Measurements from ENCODE around the gene ATP8B4. TPM values are rescaled to one million over a fixed set of nuclear protein-coding genes. Genes with fewer than 3 reads are reported as not detected.

The ATP8B4 gene
- total RNA-seq, 1 experiment from 2014 or later, result not detected

- Histone ChIP-seq H3K36me3 (ENCODE audit: low read depth, low read length) (no peaks in the 10 kb centered on the region), H3K79me2 (ENCODE audit: low read length) (no peaks in the 10 kb centered on the region), H3K9me2 (replicated peaks; ENCODE audit: low read length) (no peaks in the 10 kb centered on the region), H3K27me3 (ENCODE audit: low read length) (no peaks in the 10 kb centered on the region), H3K27ac (ENCODE audit: low read length) (no peak overlapping the region), H3F3A (ENCODE audit: low read length, unreplicated experiment) (no peaks in the 10 kb centered on the region), H3K4me1 (ENCODE audit: insufficient read depth, low read length) (no peaks in the 10 kb centered on the region), H2AFZ (ENCODE audit: low read length) (no peak overlapping the region), H3K9me3 (ENCODE audit: low read length) (no peaks in the 10 kb centered on the region), H3K9ac (ENCODE audit: low read length) (no peak overlapping the region), H4K20me1 (ENCODE audit: low read length) (no peaks in the 10 kb centered on the region), H3K4me3 (ENCODE audit: low read length) (no peak overlapping the region), H3K4me2 (ENCODE audit: low read length) (no peak overlapping the region)
- TF ChIP-seq EZH2phosphoT487 (IDR thresholded peaks at IDR 0.05; ENCODE audit: borderline replicate concordance, low read length) (no peak), EZH2 (IDR thresholded peaks at IDR 0.05; ENCODE audit: low read length, unreplicated experiment) (no peak), CTCF (conservative IDR thresholded peaks at IDR 0.05; ENCODE audit: low read depth, low read length) (no peak)
- ChIA-PET CTCF (no interaction called here), POLR2A (ENCODE audit: unreplicated experiment) (no interaction called here)
- intact Hi-C loops (cut with micrococcal nuclease), result no loop called here
- no peak for DNase-seq
- ATAC-seq, result no peak
- no TSS peak for BruUV-seq (replicated peaks)
Observed at GRCh38 chr15:50113187-50113505, 5.9 kb downstream of the ATP8B4 start.

- POLR2A ChIA-PET (ENCODE audit: unreplicated experiment), result no interaction called here
- Histone ChIP-seq H3K9me2 (replicated peaks; ENCODE audit: low read length) (no peaks in the 10 kb centered on the region), H2AFZ (ENCODE audit: low read length) (no peak overlapping the region), H3F3A (ENCODE audit: low read length, unreplicated experiment) (no peaks in the 10 kb centered on the region), H3K9ac (ENCODE audit: low read length) (no peak overlapping the region), H3K36me3 (ENCODE audit: low read depth, low read length) (no peaks in the 10 kb centered on the region), H3K79me2 (ENCODE audit: low read length) (no peaks in the 10 kb centered on the region), H3K27me3 (ENCODE audit: low read length) (no peaks in the 10 kb centered on the region), H4K20me1 (ENCODE audit: low read length) (no peaks in the 10 kb centered on the region), H3K4me2 (ENCODE audit: low read length) (no peak overlapping the region), H3K4me3 (ENCODE audit: low read length) (no peak overlapping the region), H3K27ac (ENCODE audit: low read length) (no peak overlapping the region), H3K4me1 (ENCODE audit: insufficient read depth, low read length) (no peaks in the 10 kb centered on the region), H3K9me3 (ENCODE audit: low read length) (no peaks in the 10 kb centered on the region)
- CTCF ChIA-PET, result no interaction called here
- TF ChIP-seq CTCF (conservative IDR thresholded peaks at IDR 0.05; ENCODE audit: low read depth, low read length), result no peak
- TF ChIP-seq EZH2 (IDR thresholded peaks at IDR 0.05; ENCODE audit: low read length, unreplicated experiment), result no peak
- TF ChIP-seq EZH2phosphoT487 (IDR thresholded peaks at IDR 0.05; ENCODE audit: borderline replicate concordance, low read length), result no peak
- intact Hi-C loops (cut with micrococcal nuclease), result no loop called here
- DNase-seq (no peak), ATAC-seq (no peak)
- no TSS peak for BruUV-seq (replicated peaks)
Observed at GRCh38 chr15:50112488-50113186, 6.4 kb downstream of the ATP8B4 start.

GRCh38 chr15:50110285-50110684 is 8.7 kb downstream of the ATP8B4 start:
- H3K36me3 ChIP-seq (ENCODE audit: low read depth, low read length), result no peaks in the 10 kb centered on the region
- POLR2A ChIA-PET (ENCODE audit: unreplicated experiment), result no interaction called here
- no peak overlapping the region for H3K9ac ChIP-seq (ENCODE audit: low read length)
- ATAC-seq (no peak), DNase-seq (no peak)
- H3K27me3 ChIP-seq (ENCODE audit: low read length), result no peaks in the 10 kb centered on the region
- H2AFZ ChIP-seq (ENCODE audit: low read length), result no peak overlapping the region
- no peak overlapping the region for H3K4me3 ChIP-seq (ENCODE audit: low read length)
- TF ChIP-seq EZH2 (IDR thresholded peaks at IDR 0.05; ENCODE audit: low read length, unreplicated experiment), result no peak
- no peak for TF ChIP-seq EZH2phosphoT487 (IDR thresholded peaks at IDR 0.05; ENCODE audit: borderline replicate concordance, low read length)
- no peak for TF ChIP-seq CTCF (conservative IDR thresholded peaks at IDR 0.05; ENCODE audit: low read depth, low read length)
- BruUV-seq (replicated peaks), result no TSS peak
- no peaks in the 10 kb centered on the region for H3F3A ChIP-seq (ENCODE audit: low read length, unreplicated experiment)
- H3K4me1 ChIP-seq (ENCODE audit: insufficient read depth, low read length), result no peaks in the 10 kb centered on the region
- H3K9me2 ChIP-seq (replicated peaks; ENCODE audit: low read length), result no peaks in the 10 kb centered on the region
- intact Hi-C loops (cut with micrococcal nuclease), result no loop called here
- H3K27ac ChIP-seq (ENCODE audit: low read length), result no peak overlapping the region
- CTCF ChIA-PET, result no interaction called here
- H3K9me3 ChIP-seq (ENCODE audit: low read length), result no peaks in the 10 kb centered on the region
- H3K79me2 ChIP-seq (ENCODE audit: low read length), result no peaks in the 10 kb centered on the region
- H4K20me1 ChIP-seq (ENCODE audit: low read length), result no peaks in the 10 kb centered on the region
- no peak overlapping the region for H3K4me2 ChIP-seq (ENCODE audit: low read length)

Measured in PC-3 (cell line).